Measurements from ENCODE around the gene RCSD1.

- TF ChIP-seq, protein P1, sequence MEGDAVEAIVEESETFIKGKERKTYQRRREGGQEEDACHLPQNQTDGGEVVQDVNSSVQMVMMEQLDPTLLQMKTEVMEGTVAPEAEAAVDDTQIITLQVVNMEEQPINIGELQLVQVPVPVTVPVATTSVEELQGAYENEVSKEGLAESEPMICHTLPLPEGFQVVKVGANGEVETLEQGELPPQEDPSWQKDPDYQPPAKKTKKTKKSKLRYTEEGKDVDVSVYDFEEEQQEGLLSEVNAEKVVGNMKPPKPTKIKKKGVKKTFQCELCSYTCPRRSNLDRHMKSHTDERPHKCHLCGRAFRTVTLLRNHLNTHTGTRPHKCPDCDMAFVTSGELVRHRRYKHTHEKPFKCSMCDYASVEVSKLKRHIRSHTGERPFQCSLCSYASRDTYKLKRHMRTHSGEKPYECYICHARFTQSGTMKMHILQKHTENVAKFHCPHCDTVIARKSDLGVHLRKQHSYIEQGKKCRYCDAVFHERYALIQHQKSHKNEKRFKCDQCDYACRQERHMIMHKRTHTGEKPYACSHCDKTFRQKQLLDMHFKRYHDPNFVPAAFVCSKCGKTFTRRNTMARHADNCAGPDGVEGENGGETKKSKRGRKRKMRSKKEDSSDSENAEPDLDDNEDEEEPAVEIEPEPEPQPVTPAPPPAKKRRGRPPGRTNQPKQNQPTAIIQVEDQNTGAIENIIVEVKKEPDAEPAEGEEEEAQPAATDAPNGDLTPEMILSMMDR (IDR thresholded peaks at IDR 0.05), result no peak
- TF ChIP-seq POLR2A (IDR thresholded peaks at IDR 0.05) (no peak), POLR2AphosphoS5 (IDR thresholded peaks at IDR 0.05) (no peak)
Measured at GRCh38 chr1:167605576-167605975, 24.5 kb upstream of the RCSD1 start.
